Measurements from ENCODE around the gene JAZF1. TPM values are rescaled to one million over a fixed set of nuclear protein-coding genes. Genes with fewer than 3 reads are reported as not detected.

JAZF1 gene
- total and polyA plus RNA-seq, 3 donors from 2014 or later, result 38.5 to 51.0 (median 46.4) TPM

- TF ChIP-seq, protein P1, sequence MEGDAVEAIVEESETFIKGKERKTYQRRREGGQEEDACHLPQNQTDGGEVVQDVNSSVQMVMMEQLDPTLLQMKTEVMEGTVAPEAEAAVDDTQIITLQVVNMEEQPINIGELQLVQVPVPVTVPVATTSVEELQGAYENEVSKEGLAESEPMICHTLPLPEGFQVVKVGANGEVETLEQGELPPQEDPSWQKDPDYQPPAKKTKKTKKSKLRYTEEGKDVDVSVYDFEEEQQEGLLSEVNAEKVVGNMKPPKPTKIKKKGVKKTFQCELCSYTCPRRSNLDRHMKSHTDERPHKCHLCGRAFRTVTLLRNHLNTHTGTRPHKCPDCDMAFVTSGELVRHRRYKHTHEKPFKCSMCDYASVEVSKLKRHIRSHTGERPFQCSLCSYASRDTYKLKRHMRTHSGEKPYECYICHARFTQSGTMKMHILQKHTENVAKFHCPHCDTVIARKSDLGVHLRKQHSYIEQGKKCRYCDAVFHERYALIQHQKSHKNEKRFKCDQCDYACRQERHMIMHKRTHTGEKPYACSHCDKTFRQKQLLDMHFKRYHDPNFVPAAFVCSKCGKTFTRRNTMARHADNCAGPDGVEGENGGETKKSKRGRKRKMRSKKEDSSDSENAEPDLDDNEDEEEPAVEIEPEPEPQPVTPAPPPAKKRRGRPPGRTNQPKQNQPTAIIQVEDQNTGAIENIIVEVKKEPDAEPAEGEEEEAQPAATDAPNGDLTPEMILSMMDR (IDR thresholded peaks at IDR 0.05), result no peak
- TF ChIP-seq POLR2A (IDR thresholded peaks at IDR 0.05), result no peak
- no peaks in the 10 kb centered on the region for H3K27me3 ChIP-seq
- WGBS, 2 donors, result 64 to 68% methylated on average over 1 of the region's 1 CpG
- DNase-seq, result no peak
- no peak overlapping the region for H3K27ac ChIP-seq
- peaks cover 12% of the 10 kb centered on the region for H3K4me1 ChIP-seq
- intact Hi-C loops (cut with DNase I; ENCODE audit: low total_unique reads), result no loop called here
- no peak overlapping the region for H3K4me3 ChIP-seq
- H3K9me3 ChIP-seq, result no peaks in the 10 kb centered on the region
- no peaks in the 10 kb centered on the region for H3K36me3 ChIP-seq (ENCODE audit: low read depth, missing control alignments)
Observed at GRCh38 chr7:28161331-28161730, 19.3 kb downstream of the JAZF1 start.

DNA sequence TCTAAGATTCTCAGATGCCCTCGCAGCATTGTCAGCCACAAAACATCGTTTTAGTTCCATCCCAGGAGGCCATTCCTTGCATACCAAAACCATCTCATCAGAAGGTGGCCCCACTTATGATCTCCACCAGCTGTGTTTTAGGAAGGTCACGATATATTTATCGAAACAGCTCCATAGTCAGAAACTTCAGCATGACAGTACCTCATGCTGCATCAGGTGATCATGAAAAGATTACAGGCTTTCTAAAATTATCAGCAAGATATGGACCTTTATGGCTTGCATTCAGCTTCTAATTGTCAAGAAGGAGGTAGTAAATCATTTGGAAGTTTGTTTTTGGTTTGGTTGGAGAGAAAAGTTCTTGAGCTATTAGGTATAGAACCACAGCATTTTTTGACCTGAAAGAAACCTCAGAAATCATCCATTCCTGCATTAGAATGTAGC is 20.0 kb downstream of the JAZF1 start:
- Histone ChIP-seq H3K27ac (no peak overlapping the region), H3K36me3 (ENCODE audit: low read depth, missing control alignments) (no peaks in the 10 kb centered on the region), H3K9me3 (no peaks in the 10 kb centered on the region), H3K27me3 (no peaks in the 10 kb centered on the region), H3K4me1 (peaks cover 12% of the 10 kb centered on the region), H3K4me3 (no peak overlapping the region)
- WGBS, 2 donors, result 75 to 81% methylated on average over 4 of the region's 4 CpGs
- no peak for DNase-seq
- TF ChIP-seq POLR2A (IDR thresholded peaks at IDR 0.05), result no peak
- TF ChIP-seq, protein P1 (IDR thresholded peaks at IDR 0.05), result no peak
- intact Hi-C loops (cut with DNase I; ENCODE audit: low total_unique reads), result no loop called here

- Histone ChIP-seq H3K9me3 (no peaks in the 10 kb centered on the region), H3K27ac (no peak overlapping the region), H3K4me3 (no peak overlapping the region), H3K36me3 (ENCODE audit: low read depth, missing control alignments) (no peaks in the 10 kb centered on the region), H3K27me3 (no peaks in the 10 kb centered on the region), H3K4me1 (peaks cover 15% of the 10 kb centered on the region)
- intact Hi-C loops (cut with DNase I; ENCODE audit: low total_unique reads), result no loop called here
- no peak for DNase-seq
- TF ChIP-seq POLR2A (IDR thresholded peaks at IDR 0.05), result no peak
- TF ChIP-seq, protein P1 (IDR thresholded peaks at IDR 0.05), result no peak
- WGBS, 2 donors, result 83 to 91% methylated on average over 7 of the region's 7 CpGs
Observed at GRCh38 chr7:28157831-28158416, 22.7 kb downstream of the JAZF1 start.

GRCh38 chr7:28157076-28157745 is 23.4 kb downstream of the JAZF1 start:
- 81 to 84% methylated on average over 6 of the region's 6 CpGs for WGBS, 2 donors
- intact Hi-C loops (cut with DNase I; ENCODE audit: low total_unique reads), result no loop called here
- TF ChIP-seq, protein P1 (IDR thresholded peaks at IDR 0.05), result no peak
- no peak for TF ChIP-seq POLR2A (IDR thresholded peaks at IDR 0.05)

More at GRCh38 chr7:28157076-28157745, 23.4 kb downstream of the JAZF1 start:
- Histone ChIP-seq H3K36me3 (ENCODE audit: low read depth, missing control alignments) (no peaks in the 10 kb centered on the region), H3K4me1 (peaks cover 15% of the 10 kb centered on the region), H3K27me3 (no peaks in the 10 kb centered on the region), H3K4me3 (no peak overlapping the region), H3K9me3 (no peaks in the 10 kb centered on the region), H3K27ac (no peak overlapping the region)
- DNase-seq, result no peak

All from testis (tissue), 3 donors.